GM13976 (cell line): ENCODE data around the gene TCFL5.

Experiments used
- DNase-seq: peaks from one replicate; pipeline ENCODE4 v3.0.0; 2012; ENCODE audit warnings: low spot score
- in situ Hi-C: fragments of 300-500 bp; cut with MboI; formaldehyde crosslinking; loops from one replicate; pipeline ENCODE4 v1.12.0; 2022; ENCODE audit warnings: low sequenced_read_pairs, mixed read lengths, inconsistent platforms; ENCODE audit not compliant: unreplicated experiment
- TF ChIP-seq, protein P1 (sequence below): IDR thresholded peaks from 2 replicates; pipeline ENCODE4 v1.5.1; 2012; ENCODE audit warnings: borderline replicate concordance, mild to moderate bottlenecking; ENCODE audit not compliant: insufficient read depth; ENCODE audit errors: extremely low read depth, missing control alignments, control extremely low read depth

TCFL5 gene

DNA sequence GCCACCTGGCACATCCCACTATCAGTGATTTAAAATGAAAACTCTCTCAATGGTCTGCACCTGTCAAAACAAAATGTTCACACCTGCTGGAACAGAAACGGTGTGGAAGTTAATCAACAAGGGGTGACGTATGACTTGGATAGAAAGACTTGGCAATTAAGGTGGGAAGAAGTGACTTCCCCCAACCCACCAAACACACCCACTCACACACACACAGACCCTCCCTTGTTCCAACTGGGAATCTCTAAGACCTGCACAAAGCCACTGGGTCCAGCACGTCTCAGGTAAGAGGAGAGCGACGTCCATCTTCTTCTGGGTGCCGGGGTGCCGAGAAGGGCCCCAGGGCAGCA lies 25.1 kb upstream of the TCFL5 start:
- in situ Hi-C loops: no loop called here
- DNase-seq: no peak
- TF ChIP-seq, protein P1, sequence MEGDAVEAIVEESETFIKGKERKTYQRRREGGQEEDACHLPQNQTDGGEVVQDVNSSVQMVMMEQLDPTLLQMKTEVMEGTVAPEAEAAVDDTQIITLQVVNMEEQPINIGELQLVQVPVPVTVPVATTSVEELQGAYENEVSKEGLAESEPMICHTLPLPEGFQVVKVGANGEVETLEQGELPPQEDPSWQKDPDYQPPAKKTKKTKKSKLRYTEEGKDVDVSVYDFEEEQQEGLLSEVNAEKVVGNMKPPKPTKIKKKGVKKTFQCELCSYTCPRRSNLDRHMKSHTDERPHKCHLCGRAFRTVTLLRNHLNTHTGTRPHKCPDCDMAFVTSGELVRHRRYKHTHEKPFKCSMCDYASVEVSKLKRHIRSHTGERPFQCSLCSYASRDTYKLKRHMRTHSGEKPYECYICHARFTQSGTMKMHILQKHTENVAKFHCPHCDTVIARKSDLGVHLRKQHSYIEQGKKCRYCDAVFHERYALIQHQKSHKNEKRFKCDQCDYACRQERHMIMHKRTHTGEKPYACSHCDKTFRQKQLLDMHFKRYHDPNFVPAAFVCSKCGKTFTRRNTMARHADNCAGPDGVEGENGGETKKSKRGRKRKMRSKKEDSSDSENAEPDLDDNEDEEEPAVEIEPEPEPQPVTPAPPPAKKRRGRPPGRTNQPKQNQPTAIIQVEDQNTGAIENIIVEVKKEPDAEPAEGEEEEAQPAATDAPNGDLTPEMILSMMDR: no peak

DNA sequence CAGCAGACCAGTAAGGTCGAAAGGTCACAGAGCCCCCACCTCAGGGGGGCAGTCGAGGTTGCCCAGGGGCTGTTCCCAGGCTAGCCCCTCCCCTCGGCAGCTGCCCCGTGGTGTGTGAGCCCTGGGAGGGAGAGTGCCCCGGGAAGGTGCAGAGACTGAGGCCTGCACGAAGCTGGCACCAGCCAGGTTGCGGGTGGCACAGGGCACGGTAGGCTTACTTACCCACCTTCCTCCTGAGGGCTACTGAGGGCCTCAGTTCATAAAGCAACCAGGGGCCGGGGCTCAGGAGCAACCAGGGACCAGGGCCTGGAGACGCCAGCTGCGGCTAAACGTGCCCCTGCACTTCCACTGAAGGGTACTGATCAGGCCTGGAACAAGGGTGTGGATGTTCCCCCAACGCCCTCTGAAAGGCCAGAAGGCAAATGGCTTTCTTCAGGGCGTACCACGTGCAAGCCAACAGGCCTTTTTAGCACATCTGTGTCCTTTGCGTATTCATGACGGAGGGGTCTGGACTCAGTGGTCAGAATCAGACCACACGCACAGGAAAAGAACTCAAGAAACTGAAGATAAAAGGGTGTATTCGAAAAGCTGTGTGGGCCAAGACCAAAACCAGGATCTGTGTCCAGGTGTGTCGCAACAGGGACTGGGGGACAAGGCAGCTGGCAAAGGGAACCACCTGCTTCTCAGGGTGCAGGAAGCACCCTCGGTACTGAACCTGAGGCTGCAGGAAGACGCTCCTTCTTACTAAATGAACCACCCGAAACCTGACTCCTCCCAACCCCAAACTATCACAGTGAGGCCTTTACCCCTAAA lies 24.5 kb upstream of the TCFL5 start:
- in situ Hi-C loops: no loop called here
- no peak for DNase-seq
- TF ChIP-seq, protein P1: no peak

DNA sequence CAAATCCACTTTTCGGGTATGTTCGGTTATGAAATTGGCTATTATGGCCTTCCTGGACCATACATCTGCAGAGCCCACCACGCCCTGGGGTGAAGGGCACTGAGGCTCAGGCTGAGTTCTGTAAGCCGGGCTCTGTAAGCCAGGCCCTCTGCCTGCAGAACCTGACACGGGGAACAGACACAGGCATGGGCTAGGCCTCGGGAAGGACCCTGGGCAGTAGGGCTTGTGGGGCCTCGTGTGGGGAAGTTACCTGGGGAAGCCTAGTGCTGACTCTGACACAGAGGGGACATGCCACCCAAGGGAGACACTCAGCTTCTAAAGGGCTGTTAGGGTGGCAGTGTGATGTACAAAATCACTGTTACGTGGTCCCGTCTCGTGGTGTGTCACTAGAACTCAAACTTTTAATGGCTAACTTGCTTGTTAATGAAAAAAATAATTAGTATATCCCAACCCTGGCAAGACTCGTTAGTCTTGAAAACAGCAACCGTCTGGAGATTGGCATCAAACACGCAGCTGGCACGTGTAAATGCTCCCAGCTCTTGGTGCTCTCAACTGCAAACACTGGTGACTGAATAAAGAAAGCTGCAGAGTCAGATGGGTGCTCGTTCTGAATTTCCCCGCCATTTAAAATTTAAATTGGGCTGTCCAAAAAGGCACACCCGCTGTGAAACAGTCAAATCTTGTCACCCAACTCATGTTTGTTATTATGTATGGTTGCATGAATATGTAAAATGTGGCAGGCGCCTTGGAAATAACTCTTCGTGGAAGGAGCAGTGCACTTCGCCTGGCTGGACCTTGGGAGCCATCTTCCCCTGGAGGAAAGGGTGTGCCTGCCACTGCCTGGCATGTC lies 23.6 kb upstream of the TCFL5 start:
- in situ Hi-C loops: no loop called here
- TF ChIP-seq, protein P1: no peak
- no peak for DNase-seq

DNA sequence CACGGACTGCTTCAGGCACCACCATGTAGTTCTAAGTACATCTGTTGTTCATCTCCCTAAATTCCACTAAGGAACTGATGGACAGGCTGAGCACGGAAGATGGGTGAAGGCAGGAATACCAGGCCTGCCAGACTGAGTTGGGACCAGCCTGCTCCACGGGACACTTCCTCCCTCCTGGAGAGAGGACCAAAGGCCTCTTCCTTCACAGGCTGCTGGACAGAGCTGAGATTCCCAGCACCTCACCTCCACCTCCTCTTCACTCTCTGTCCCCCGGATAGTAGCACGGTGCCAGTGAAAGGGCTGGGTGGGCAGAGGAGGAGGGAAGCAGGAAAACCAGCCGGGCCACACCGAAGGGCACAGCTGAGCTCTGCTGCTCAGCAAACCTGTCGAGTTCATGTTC lies 22.9 kb upstream of the TCFL5 start:
- in situ Hi-C loops: no loop called here
- no peak for DNase-seq
- TF ChIP-seq, protein P1: no peak

DNA sequence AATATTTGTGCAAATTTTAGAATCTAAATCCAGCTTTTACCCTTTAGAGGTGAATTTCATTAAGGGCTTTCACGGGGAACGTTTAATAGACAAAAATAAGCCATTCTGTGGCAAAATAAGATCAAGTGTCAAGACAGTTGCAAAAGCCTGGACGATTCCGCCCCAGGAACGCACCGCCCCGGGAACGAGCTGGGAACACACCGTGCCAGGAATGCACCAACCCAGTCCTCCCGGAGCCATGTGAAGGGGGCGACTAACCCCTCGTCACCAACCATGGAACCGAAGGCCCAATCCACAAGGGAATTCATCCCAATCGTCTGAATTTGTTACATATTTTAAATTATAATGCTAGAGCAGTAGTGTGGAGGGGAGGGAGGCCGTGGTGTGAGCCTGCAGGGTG lies 20.8 kb upstream of the TCFL5 start:
- TF ChIP-seq, protein P1: no peak
- in situ Hi-C loops: no loop called here
- DNase-seq: no peak

DNA sequence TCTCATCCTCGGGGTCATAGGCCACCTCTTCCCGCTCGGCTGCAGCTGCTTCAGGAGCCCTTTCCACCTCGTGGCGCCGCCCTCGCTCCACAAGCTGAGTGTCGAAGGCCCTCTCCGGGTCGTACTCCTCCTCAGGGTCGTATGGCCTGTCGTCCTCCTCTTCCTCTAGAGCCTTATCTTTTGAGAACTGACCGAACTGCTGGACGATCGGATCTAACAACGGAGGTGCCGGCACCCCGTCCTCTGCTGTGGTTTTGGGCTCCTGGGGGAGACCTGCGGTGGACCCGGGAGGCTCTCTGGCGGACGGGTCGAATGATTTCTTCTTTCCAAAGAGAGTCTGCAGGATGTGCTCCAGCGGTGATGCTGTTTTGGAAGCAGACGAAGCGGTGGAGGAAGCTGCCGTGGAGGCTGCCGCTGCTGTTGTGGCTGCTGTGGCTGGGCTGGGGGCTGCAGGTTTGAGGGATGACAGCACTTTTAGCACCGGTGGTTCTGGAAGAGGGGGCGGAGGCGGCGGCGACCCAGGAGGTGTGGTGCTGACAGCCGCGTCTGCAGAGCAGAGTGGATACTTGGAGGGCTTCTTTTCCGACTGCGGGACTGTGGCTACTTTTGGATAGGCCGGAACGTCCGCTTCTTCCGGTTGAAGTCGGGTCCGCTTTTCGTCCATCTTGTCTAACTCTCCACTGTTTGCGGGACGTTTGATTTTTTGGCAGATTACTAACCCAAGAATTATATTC lies 20.2 kb upstream of the TCFL5 start:
- no peak for DNase-seq
- TF ChIP-seq, protein P1: no peak
- in situ Hi-C loops: no loop called here
